Gastrocnemius medialis (tissue), 4 donors: ENCODE measurements around the gene TXNDC12.

ENCODE experiments used
- POLR2A ChIP-seq, 2 donors: fragments of 450-650 bp; IDR thresholded peaks; one replicate each; pipeline ENCODE4 v1.6.1; 2017; ENCODE audit warnings: antibody characterized with exemption in 2 of 2, mild to moderate bottlenecking in 2 of 2, moderate library complexity in 2 of 2
- TF ChIP-seq, protein P1 (sequence below), 5 experiments: fragments of 450-650 bp in 3 of 5; fragments of 200-600 bp in 2 of 5; sonication (generic) in 2 of 5; IDR thresholded peaks in 4 of 5; conservative IDR thresholded peaks in 1 of 5; 1 replicate in 4 of 5; 2 replicates in 1 of 5; pipeline ENCODE4 v1.5.1; 2016 to 2019; ENCODE audit warnings: antibody characterized with exemption in 5 of 5, mild to moderate bottlenecking in 3 of 5, moderate library complexity in 3 of 5

DNA sequence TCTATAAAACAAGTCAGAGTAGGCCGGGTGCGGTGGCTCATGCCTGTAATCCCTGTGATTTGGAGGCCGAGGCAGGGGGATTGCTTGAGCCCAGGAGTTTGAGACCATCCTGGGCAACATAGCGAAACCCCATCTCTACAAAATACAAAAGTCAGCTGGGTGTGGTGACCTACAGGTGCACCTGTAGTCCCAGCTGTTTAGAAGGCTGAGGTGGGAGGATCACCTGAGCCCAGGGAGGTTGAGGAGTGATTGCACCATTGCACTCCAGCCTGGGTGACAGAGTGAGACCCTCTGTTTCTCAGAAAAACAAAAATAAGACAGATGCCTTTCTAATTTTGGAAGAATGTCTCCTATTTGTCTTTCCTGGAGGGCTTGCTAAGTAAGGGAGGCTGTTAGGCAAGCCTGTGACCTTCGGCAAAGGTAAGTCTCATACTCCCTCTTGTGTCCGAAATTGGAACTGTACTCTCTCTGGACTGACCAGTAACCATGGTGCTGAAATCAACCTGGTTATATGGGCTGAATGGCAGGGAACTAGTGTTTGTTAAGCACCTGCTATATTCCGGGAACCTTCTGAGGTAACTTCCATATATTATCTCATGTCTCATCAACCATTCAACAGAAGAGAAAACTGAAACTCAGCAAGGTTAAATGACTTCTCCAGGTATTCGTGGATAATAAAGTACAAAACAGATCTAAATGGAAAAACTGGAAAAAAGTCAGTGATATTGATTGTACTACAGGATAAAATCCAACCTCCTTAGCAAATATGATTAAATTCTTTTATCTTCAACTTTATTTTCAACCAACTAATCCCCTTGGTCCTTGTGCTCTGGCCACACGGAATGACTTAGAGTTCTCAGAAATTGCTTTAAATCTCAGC, 52.7 kb downstream of the TXNDC12 start:
- TF ChIP-seq, protein P1, sequence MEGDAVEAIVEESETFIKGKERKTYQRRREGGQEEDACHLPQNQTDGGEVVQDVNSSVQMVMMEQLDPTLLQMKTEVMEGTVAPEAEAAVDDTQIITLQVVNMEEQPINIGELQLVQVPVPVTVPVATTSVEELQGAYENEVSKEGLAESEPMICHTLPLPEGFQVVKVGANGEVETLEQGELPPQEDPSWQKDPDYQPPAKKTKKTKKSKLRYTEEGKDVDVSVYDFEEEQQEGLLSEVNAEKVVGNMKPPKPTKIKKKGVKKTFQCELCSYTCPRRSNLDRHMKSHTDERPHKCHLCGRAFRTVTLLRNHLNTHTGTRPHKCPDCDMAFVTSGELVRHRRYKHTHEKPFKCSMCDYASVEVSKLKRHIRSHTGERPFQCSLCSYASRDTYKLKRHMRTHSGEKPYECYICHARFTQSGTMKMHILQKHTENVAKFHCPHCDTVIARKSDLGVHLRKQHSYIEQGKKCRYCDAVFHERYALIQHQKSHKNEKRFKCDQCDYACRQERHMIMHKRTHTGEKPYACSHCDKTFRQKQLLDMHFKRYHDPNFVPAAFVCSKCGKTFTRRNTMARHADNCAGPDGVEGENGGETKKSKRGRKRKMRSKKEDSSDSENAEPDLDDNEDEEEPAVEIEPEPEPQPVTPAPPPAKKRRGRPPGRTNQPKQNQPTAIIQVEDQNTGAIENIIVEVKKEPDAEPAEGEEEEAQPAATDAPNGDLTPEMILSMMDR (IDR thresholded peaks at IDR 0.05 in 4 of 5, conservative IDR thresholded peaks at IDR 0.05 in 1 of 5) = peak; percentile 76 to 89 (median 85)
- no peak for TF ChIP-seq POLR2A (IDR thresholded peaks at IDR 0.05)
